Hepatocyte (in vitro differentiated cells): ENCODE measurements around the gene ARHGAP18. TPM values are rescaled to one million over a fixed set of nuclear protein-coding genes. Genes with fewer than 3 reads are reported as not detected.

Experiments
- DNase-seq: peaks from one replicate; pipeline ENCODE4 v3.0.0-alpha.2; 2016; ENCODE audit warnings: low spot score
- H2AFZ ChIP-seq: fragments of 200-600 bp; sonication (generic); 2 replicates; pipeline ENCODE4 v1.6.0; 2016; ENCODE audit warnings: antibody characterized with exemption, mild to moderate bottlenecking
- H3K27ac ChIP-seq: fragments of 200-600 bp; sonication (generic); 2 replicates; pipeline ENCODE4 v1.5.1; 2016; ENCODE audit warnings: mild to moderate bottlenecking
- H3K27me3 ChIP-seq: fragments of 200-600 bp; sonication (generic); 2 replicates; pipeline ENCODE4 v1.6.1; 2016
- H3K36me3 ChIP-seq: fragments of 200-600 bp; sonication (generic); replicated peaks from 2 replicates; pipeline ENCODE4 v1.5.1; 2016; ENCODE audit warnings: low read depth; ENCODE audit not compliant: insufficient read depth
- H3K4me1 ChIP-seq: fragments of 200-600 bp; sonication (generic); 2 replicates; pipeline ENCODE4 v1.5.1; 2016; ENCODE audit warnings: mild to moderate bottlenecking, moderate library complexity; ENCODE audit not compliant: insufficient read depth
- H3K4me2 ChIP-seq: fragments of 200-600 bp; sonication (generic); 2 replicates; pipeline ENCODE4 v1.6.0; 2016
- H3K4me3 ChIP-seq: fragments of 200-600 bp; sonication (generic); 2 replicates; pipeline ENCODE4 v1.5.1; 2016; ENCODE audit warnings: mild to moderate bottlenecking
- H3K79me2 ChIP-seq: fragments of 200-600 bp; sonication (generic); 2 replicates; pipeline ENCODE4 v1.6.0; 2017; ENCODE audit warnings: mild to moderate bottlenecking
- H3K9me2 ChIP-seq: fragments of 200-600 bp; sonication (generic); replicated peaks from 2 replicates; pipeline ENCODE4 v1.6.0; 2017; ENCODE audit warnings: mild to moderate bottlenecking; ENCODE audit not compliant: insufficient read depth
- H3K9me3 ChIP-seq: fragments of 200-600 bp; sonication (generic); 2 replicates; pipeline ENCODE4 v1.5.1; 2016; ENCODE audit warnings: low read depth, mild to moderate bottlenecking
- H4K20me1 ChIP-seq: fragments of 200-600 bp; sonication (generic); 2 replicates; pipeline ENCODE4 v1.6.0; 2016; ENCODE audit warnings: mild to moderate bottlenecking; ENCODE audit not compliant: insufficient read depth, poor library complexity, severe bottlenecking
- CTCF ChIP-seq: fragments of 200-600 bp; sonication (generic); IDR thresholded peaks from 2 replicates; pipeline ENCODE4 v1.5.1; 2016; ENCODE audit warnings: antibody characterized with exemption, mild to moderate bottlenecking; ENCODE audit not compliant: poor library complexity
- EZH2 ChIP-seq: fragments of 200-600 bp; sonication (generic); IDR thresholded peaks from 2 replicates; pipeline ENCODE4 v1.6.1; 2016; ENCODE audit warnings: antibody characterized with exemption, mild to moderate bottlenecking, borderline replicate concordance
- EZH2phosphoT487 ChIP-seq: fragments of 200-600 bp; sonication (generic); IDR thresholded peaks from one replicate; pipeline ENCODE4 v1.6.1; 2018; ENCODE audit warnings: antibody characterized with exemption, mild to moderate bottlenecking, low read depth, moderate library complexity; ENCODE audit not compliant: unreplicated experiment, severe bottlenecking
- WGBS: methylation state at CpG from one replicate; pipeline ENCODE4 v1.1.6; 2016; ENCODE audit warnings: low lambda C conversion rate; ENCODE audit errors: missing lambda C conversion rate; 5-methylcytosine and 5-hydroxymethylcytosine counted together
- polyA plus RNA-seq: library from polyadenylated mRNA; unstranded; fragments of >200 nt; fragmentation: Nextera tagmentation; extraction: Ambion mirVana; gene quantifications from 2 replicates; pipeline ENCODE4 v1.2.1, GENCODE V29; 2016
- total RNA-seq: library from RNA; depleted of rRNA; stranded (reverse); fragments of >200 nt; gene quantifications from 2 replicates; pipeline ENCODE4 v1.2.3, GENCODE V29; 2014

The ARHGAP18 gene
- total and polyA plus RNA-seq, 2 experiments from 2014 or later: 14.7 to 34.8 TPM

GRCh38 chr6:129608886-129609537, 101.0 kb downstream of the ARHGAP18 start:
- H3K79me2 ChIP-seq: no peaks in the 10 kb centered on the region
- peaks cover 7% of the 10 kb centered on the region for H3K4me1 ChIP-seq
- DNase-seq: no peak
- no peaks in the 10 kb centered on the region for H3K9me3 ChIP-seq
- no peaks in the 10 kb centered on the region for H3K36me3 ChIP-seq
- H3K4me2 ChIP-seq: no peak overlapping the region
- no peak overlapping the region for H3K27ac ChIP-seq
- no peak for TF ChIP-seq EZH2
- TF ChIP-seq CTCF: no peak
- TF ChIP-seq EZH2phosphoT487: no peak
- H2AFZ ChIP-seq: no peak overlapping the region
- no peaks in the 10 kb centered on the region for H3K9me2 ChIP-seq
- no peaks in the 10 kb centered on the region for H4K20me1 ChIP-seq
- H3K4me3 ChIP-seq: no peak overlapping the region
- 77% methylated on average over 3 of the region's 3 CpGs for WGBS
- H3K27me3 ChIP-seq: no peaks in the 10 kb centered on the region

DNA sequence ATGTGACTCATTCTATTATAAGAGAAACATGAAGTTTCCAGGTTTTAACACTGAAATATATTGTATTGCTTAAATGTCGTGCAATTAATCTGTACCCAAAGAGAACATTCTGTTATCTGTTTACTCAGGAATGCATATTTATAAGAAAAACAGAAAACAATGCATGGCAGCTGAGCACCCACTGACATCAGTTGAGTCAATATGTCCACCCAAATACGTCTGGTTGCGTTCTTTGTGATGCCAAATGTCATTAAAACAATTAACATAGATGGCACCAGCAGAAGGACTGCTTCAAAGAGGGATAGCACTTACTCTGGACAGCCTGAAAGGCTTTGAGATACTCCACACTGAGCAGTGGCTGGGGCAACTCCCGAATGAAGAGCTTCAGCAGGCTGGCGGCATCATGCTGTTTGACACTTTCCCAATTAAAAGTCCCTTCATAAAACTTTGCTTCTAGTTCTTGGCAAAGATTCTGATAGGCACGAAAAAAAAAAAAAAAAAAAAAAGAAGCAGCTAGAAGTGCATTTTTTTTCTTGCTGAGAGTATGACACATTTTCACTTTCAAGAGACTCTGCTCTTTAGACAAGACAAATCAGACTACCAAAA, 102.3 kb downstream of the ARHGAP18 start:
- 74% methylated on average over 6 of the region's 6 CpGs for WGBS
- Histone ChIP-seq H3K27ac (no peak overlapping the region), H3K36me3 (no peaks in the 10 kb centered on the region), H3K9me3 (no peaks in the 10 kb centered on the region), H3K27me3 (no peaks in the 10 kb centered on the region), H2AFZ (no peak overlapping the region), H3K4me3 (no peak overlapping the region), H3K4me2 (no peak overlapping the region), H4K20me1 (no peaks in the 10 kb centered on the region), H3K79me2 (no peaks in the 10 kb centered on the region), H3K9me2 (no peaks in the 10 kb centered on the region), H3K4me1 (peaks cover 7% of the 10 kb centered on the region)
- TF ChIP-seq EZH2 (no peak), CTCF (no peak), EZH2phosphoT487 (no peak)
- no peak for DNase-seq

DNA sequence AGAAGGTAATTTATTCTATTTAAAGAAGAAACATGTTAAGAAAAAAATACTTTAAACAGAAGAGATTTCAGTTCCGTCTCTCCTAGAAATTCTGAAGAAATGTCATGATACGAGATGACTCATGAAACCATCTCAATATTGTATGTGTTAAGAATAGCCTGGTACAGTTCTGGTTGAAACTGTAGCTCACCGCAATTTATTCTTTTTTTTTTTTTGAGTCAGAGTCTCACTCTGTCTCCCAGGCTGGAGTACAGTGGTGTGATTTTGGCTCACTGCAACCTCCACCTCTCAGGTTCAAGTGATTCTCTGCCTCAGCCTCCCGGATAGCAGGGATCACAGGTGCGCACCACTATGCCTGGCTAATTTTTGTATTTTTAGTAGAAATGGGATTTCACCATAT, 103.3 kb downstream of the ARHGAP18 start:
- H4K20me1 ChIP-seq: no peaks in the 10 kb centered on the region
- 95% methylated on average over 5 of the region's 5 CpGs for WGBS
- no peaks in the 10 kb centered on the region for H3K9me3 ChIP-seq
- H3K9me2 ChIP-seq: no peaks in the 10 kb centered on the region
- H3K27me3 ChIP-seq: no peaks in the 10 kb centered on the region
- no peak for DNase-seq
- no peak overlapping the region for H2AFZ ChIP-seq
- no peak overlapping the region for H3K27ac ChIP-seq
- TF ChIP-seq EZH2 (no peak), EZH2phosphoT487 (no peak), CTCF (no peak)
- no peaks in the 10 kb centered on the region for H3K79me2 ChIP-seq
- no peaks in the 10 kb centered on the region for H3K36me3 ChIP-seq
- H3K4me3 ChIP-seq: no peak overlapping the region
- peaks cover under 1% of the 10 kb centered on the region for H3K4me1 ChIP-seq
- no peak overlapping the region for H3K4me2 ChIP-seq
